OCI-LY3 (cell line): Measurements from ENCODE around the gene ACAT2.

Experiments used
- EZH2phosphoT487 ChIP-seq: fragments of 200-600 bp; shearing (Covaris generic); IDR thresholded peaks from 2 replicates; pipeline ENCODE4 v1.6.1; 2018; ENCODE audit warnings: antibody characterized with exemption, mixed run types, low read depth
- TF ChIP-seq, protein P1 (sequence below): fragments of 200-600, 300-600 bp; sonication (generic); IDR thresholded peaks from 2 replicates; pipeline ENCODE4 v1.5.1; 2014; ENCODE audit warnings: antibody characterized with exemption, low read length, low read depth

DNA sequence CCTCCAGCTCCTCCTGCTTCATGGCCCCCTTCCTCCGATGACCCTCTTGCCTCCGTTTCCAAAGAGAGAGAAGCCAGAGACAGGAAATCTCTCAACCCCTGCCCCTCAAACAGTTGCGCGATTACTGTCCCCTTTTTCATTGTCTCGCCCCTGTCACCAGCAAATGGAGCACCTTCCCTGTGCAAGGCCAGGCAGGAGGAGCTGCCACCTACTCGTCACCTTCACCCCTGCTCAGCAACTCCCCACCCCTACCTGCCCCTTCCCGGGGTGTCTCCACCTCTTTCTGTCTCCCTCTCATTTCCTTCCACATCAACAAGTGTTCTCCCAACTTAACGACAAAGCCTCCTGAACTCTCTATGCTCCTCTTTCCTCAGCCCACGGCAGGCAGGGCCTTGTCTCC is 51.9 kb downstream of the ACAT2 start:
- TF ChIP-seq, protein P1, sequence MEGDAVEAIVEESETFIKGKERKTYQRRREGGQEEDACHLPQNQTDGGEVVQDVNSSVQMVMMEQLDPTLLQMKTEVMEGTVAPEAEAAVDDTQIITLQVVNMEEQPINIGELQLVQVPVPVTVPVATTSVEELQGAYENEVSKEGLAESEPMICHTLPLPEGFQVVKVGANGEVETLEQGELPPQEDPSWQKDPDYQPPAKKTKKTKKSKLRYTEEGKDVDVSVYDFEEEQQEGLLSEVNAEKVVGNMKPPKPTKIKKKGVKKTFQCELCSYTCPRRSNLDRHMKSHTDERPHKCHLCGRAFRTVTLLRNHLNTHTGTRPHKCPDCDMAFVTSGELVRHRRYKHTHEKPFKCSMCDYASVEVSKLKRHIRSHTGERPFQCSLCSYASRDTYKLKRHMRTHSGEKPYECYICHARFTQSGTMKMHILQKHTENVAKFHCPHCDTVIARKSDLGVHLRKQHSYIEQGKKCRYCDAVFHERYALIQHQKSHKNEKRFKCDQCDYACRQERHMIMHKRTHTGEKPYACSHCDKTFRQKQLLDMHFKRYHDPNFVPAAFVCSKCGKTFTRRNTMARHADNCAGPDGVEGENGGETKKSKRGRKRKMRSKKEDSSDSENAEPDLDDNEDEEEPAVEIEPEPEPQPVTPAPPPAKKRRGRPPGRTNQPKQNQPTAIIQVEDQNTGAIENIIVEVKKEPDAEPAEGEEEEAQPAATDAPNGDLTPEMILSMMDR, result no peak
- TF ChIP-seq EZH2phosphoT487, result no peak
